KMS-11 (cell line): ENCODE data around the gene MEP1A.

Experiments used
- H2AFZ ChIP-seq: fragments of 200-600 bp; sonication (generic); 2 replicates; pipeline ENCODE4 v1.6.1; 2016; ENCODE audit warnings: antibody characterized with exemption, mixed run types, low read depth
- H3K27ac ChIP-seq: fragments of 200-600 bp; sonication (generic); 2 replicates; pipeline ENCODE4 v1.6.1; 2016; ENCODE audit warnings: mild to moderate bottlenecking, mixed run types
- H3K27me3 ChIP-seq: fragments of 200-600 bp; sonication (generic); 2 replicates; pipeline ENCODE4 v1.6.1; 2017; ENCODE audit warnings: mild to moderate bottlenecking, low read depth, mixed run types, moderate library complexity; ENCODE audit not compliant: insufficient read depth
- H3K36me3 ChIP-seq: fragments of 200-600 bp; sonication (generic); 2 replicates; pipeline ENCODE4 v1.6.1; 2017; ENCODE audit warnings: mild to moderate bottlenecking, mixed run types; ENCODE audit not compliant: insufficient read depth
- H3K4me1 ChIP-seq: fragments of 200-600 bp; sonication (generic); 2 replicates; pipeline ENCODE4 v1.6.1; 2016; ENCODE audit warnings: mild to moderate bottlenecking, low read depth, mixed run types; ENCODE audit not compliant: poor library complexity, severe bottlenecking
- H3K4me2 ChIP-seq: fragments of 200-600 bp; sonication (generic); 2 replicates; pipeline ENCODE4 v1.7.0; 2016; ENCODE audit warnings: mild to moderate bottlenecking, mixed run types
- H3K4me3 ChIP-seq: fragments of 200-600 bp; sonication (generic); IDR thresholded peaks from 2 replicates; pipeline ENCODE4 v1.6.1; 2017; ENCODE audit warnings: low read depth, low read length, mixed read lengths; ENCODE audit not compliant: insufficient read depth
- H3K79me2 ChIP-seq: fragments of 200-600 bp; sonication (generic); 2 replicates; pipeline ENCODE4 v1.6.1; 2016; ENCODE audit warnings: low read depth, mixed run types; ENCODE audit not compliant: insufficient read depth
- H3K9ac ChIP-seq: fragments of 200-600 bp; sonication (generic); 2 replicates; pipeline ENCODE4 v1.6.1; 2016; ENCODE audit warnings: mild to moderate bottlenecking, mixed run types
- H4K20me1 ChIP-seq: fragments of 200-600 bp; sonication (generic); 2 replicates; pipeline ENCODE4 v1.6.1; 2016; ENCODE audit warnings: mild to moderate bottlenecking, mixed run types; ENCODE audit not compliant: insufficient read depth
- TF ChIP-seq, protein P1 (sequence below): fragments of 200-600 bp; sonication (generic); conservative IDR thresholded peaks from 2 replicates; pipeline ENCODE4 v1.6.1; 2017; ENCODE audit warnings: low read depth, mild to moderate bottlenecking, antibody characterized with exemption, low read length, moderate library complexity, mixed read lengths

MEP1A gene

DNA sequence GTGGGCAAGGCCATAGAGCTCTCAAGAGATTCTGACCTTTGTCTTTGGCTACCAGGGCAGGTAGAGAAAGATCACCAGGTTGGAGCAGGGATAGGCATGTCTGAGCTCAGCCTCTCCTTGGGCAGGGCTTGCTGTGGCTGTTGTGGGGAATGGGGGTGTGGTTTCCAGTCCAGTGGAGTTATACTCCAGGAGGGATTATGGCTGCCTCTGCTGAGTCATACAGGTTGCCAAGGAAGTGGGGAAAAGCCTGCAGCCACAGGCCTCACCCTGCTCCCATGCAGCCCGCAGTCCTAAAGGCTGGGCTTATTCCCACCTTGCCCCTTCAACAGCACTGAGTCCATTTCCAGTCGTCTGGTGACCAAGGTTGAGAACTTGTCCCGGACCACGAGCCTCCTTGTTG lies 21.9 kb downstream of the MEP1A start:
- Histone ChIP-seq H3K4me1 (no peaks in the 10 kb centered on the region), H3K36me3 (no peaks in the 10 kb centered on the region), H3K79me2 (no peaks in the 10 kb centered on the region), H3K27me3 (no peaks in the 10 kb centered on the region), H4K20me1 (no peaks in the 10 kb centered on the region), H2AFZ (no peak overlapping the region), H3K27ac (no peak overlapping the region), H3K4me3 (no peak overlapping the region), H3K4me2 (no peak overlapping the region), H3K9ac (no peak overlapping the region)
- TF ChIP-seq, protein P1, sequence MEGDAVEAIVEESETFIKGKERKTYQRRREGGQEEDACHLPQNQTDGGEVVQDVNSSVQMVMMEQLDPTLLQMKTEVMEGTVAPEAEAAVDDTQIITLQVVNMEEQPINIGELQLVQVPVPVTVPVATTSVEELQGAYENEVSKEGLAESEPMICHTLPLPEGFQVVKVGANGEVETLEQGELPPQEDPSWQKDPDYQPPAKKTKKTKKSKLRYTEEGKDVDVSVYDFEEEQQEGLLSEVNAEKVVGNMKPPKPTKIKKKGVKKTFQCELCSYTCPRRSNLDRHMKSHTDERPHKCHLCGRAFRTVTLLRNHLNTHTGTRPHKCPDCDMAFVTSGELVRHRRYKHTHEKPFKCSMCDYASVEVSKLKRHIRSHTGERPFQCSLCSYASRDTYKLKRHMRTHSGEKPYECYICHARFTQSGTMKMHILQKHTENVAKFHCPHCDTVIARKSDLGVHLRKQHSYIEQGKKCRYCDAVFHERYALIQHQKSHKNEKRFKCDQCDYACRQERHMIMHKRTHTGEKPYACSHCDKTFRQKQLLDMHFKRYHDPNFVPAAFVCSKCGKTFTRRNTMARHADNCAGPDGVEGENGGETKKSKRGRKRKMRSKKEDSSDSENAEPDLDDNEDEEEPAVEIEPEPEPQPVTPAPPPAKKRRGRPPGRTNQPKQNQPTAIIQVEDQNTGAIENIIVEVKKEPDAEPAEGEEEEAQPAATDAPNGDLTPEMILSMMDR = no peak

- TF ChIP-seq, protein P1 = no peak
- no peak overlapping the region for H2AFZ ChIP-seq
- no peak overlapping the region for H3K9ac ChIP-seq
- H3K4me1 ChIP-seq = no peaks in the 10 kb centered on the region
- no peak overlapping the region for H3K27ac ChIP-seq
- H3K4me2 ChIP-seq = no peak overlapping the region
- H3K79me2 ChIP-seq = no peaks in the 10 kb centered on the region
- H3K36me3 ChIP-seq = no peaks in the 10 kb centered on the region
- H3K27me3 ChIP-seq = no peaks in the 10 kb centered on the region
- no peaks in the 10 kb centered on the region for H4K20me1 ChIP-seq
- H3K4me3 ChIP-seq = no peak overlapping the region
Observed at GRCh38 chr6:46816626-46817025, 23.4 kb downstream of the MEP1A start.

- Histone ChIP-seq H3K4me3 (no peak overlapping the region), H3K4me2 (no peak overlapping the region), H3K27me3 (no peaks in the 10 kb centered on the region), H3K4me1 (no peaks in the 10 kb centered on the region), H3K79me2 (no peaks in the 10 kb centered on the region), H3K27ac (no peak overlapping the region), H4K20me1 (no peaks in the 10 kb centered on the region), H2AFZ (no peak overlapping the region), H3K9ac (no peak overlapping the region), H3K36me3 (no peaks in the 10 kb centered on the region)
- TF ChIP-seq, protein P1 = no peak
Observed at GRCh38 chr6:46819561-46819960, 26.4 kb downstream of the MEP1A start.

DNA sequence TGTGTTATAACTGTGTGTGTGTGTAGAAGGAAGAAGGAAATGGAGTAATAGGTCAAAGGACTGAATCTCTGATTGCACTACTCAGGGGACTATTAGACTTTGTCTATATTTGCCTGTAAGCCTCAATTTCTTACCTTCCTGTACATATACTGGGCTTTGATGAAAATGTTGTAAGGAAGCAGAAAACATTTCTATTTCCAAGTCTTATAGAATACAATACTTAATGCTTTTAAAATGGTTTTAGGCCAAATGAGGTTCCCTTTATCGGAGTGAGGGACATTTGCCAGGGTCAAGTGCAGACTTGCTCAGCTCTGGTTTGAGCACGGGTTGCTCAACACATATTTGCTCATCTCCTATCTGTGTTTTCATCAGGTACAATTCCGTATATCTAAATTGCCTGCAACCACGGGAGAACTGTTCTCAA lies 28.3 kb downstream of the MEP1A start:
- Histone ChIP-seq H3K79me2 (no peaks in the 10 kb centered on the region), H3K4me3 (no peak overlapping the region), H3K9ac (no peak overlapping the region), H3K27me3 (no peaks in the 10 kb centered on the region), H3K27ac (no peak overlapping the region), H4K20me1 (no peaks in the 10 kb centered on the region), H3K36me3 (no peaks in the 10 kb centered on the region), H3K4me2 (no peak overlapping the region), H2AFZ (no peak overlapping the region), H3K4me1 (no peaks in the 10 kb centered on the region)
- TF ChIP-seq, protein P1 = no peak
